Measurements from ENCODE around the gene BARX2. TPM values are rescaled to one million over a fixed set of nuclear protein-coding genes. Genes with fewer than 3 reads are reported as not detected.

BARX2 gene
- polyA plus RNA-seq, 1 donor from 2014 or later: not detected

- Histone ChIP-seq H3K4me3 (ENCODE audit: low read length) (no peak overlapping the region), H3K36me3 (ENCODE audit: insufficient read depth, low read length) (no peaks in the 10 kb centered on the region), H3K9me2 (ENCODE audit: insufficient read depth, low read length) (no peaks in the 10 kb centered on the region), H3K9me3 (ENCODE audit: low read length) (no peaks in the 10 kb centered on the region), H3K4me2 (ENCODE audit: low read length) (no peak overlapping the region), H3K27ac (ENCODE audit: low read length) (no peak overlapping the region), H3K27me3 (ENCODE audit: insufficient read depth, low read depth, low read length) (no peaks in the 10 kb centered on the region), H2AFZ (ENCODE audit: low read depth, low read length) (no peak overlapping the region), H4K20me1 (ENCODE audit: insufficient read depth) (no peaks in the 10 kb centered on the region), H3K9ac (ENCODE audit: low read length) (no peak overlapping the region), H3F3A (ENCODE audit: insufficient read depth, low read length, poor library complexity, severe bottlenecking) (no peaks in the 10 kb centered on the region), H3K79me2 (replicated peaks; ENCODE audit: insufficient read depth, low read length) (no peaks in the 10 kb centered on the region)
- TF ChIP-seq EZH2 (IDR thresholded peaks at IDR 0.05; ENCODE audit: borderline replicate concordance, insufficient read depth, low read length, poor library complexity, severe bottlenecking): no peak
- no peak for TF ChIP-seq POLR2AphosphoS5 (IDR thresholded peaks at IDR 0.05)
- no peak for TF ChIP-seq EP300 (conservative IDR thresholded peaks at IDR 0.05; ENCODE audit: poor library complexity, severe bottlenecking)
- no peak for TF ChIP-seq CTCF (IDR thresholded peaks at IDR 0.05; ENCODE audit: poor library complexity, severe bottlenecking)
- TF ChIP-seq REST (IDR thresholded peaks at IDR 0.05; ENCODE audit: borderline replicate concordance): no peak
- no peak for TF ChIP-seq TAF1 (IDR thresholded peaks at IDR 0.05; ENCODE audit: low read depth)
- no peak for TF ChIP-seq MXI1 (conservative IDR thresholded peaks at IDR 0.05; ENCODE audit: poor library complexity, severe bottlenecking)
- no peak for TF ChIP-seq SMC3 (conservative IDR thresholded peaks at IDR 0.05; ENCODE audit: poor library complexity)
- TF ChIP-seq RAD21 (conservative IDR thresholded peaks at IDR 0.05): no peak
Observed at GRCh38 chr11:129391360-129391759, 15.7 kb downstream of the BARX2 start.

- Histone ChIP-seq H3K9me2 (ENCODE audit: insufficient read depth, low read length) (no peaks in the 10 kb centered on the region), H3K9me3 (ENCODE audit: low read length) (no peaks in the 10 kb centered on the region), H3K36me3 (ENCODE audit: insufficient read depth, low read length) (no peaks in the 10 kb centered on the region), H4K20me1 (ENCODE audit: insufficient read depth) (no peaks in the 10 kb centered on the region), H3K9ac (ENCODE audit: low read length) (no peak overlapping the region), H3K27ac (ENCODE audit: low read length) (no peak overlapping the region), H3F3A (ENCODE audit: insufficient read depth, low read length, poor library complexity, severe bottlenecking) (no peaks in the 10 kb centered on the region), H3K79me2 (replicated peaks; ENCODE audit: insufficient read depth, low read length) (no peaks in the 10 kb centered on the region), H3K27me3 (ENCODE audit: insufficient read depth, low read depth, low read length) (no peaks in the 10 kb centered on the region), H2AFZ (ENCODE audit: low read depth, low read length) (no peak overlapping the region), H3K4me2 (ENCODE audit: low read length) (no peak overlapping the region), H3K4me3 (ENCODE audit: low read length) (no peak overlapping the region)
- TF ChIP-seq RAD21 (conservative IDR thresholded peaks at IDR 0.05): no peak
- TF ChIP-seq EZH2 (IDR thresholded peaks at IDR 0.05; ENCODE audit: borderline replicate concordance, insufficient read depth, low read length, poor library complexity, severe bottlenecking): no peak
- no peak for TF ChIP-seq POLR2AphosphoS5 (IDR thresholded peaks at IDR 0.05)
- no peak for TF ChIP-seq SMC3 (conservative IDR thresholded peaks at IDR 0.05; ENCODE audit: poor library complexity)
- TF ChIP-seq MXI1 (conservative IDR thresholded peaks at IDR 0.05; ENCODE audit: poor library complexity, severe bottlenecking): no peak
- TF ChIP-seq TAF1 (IDR thresholded peaks at IDR 0.05; ENCODE audit: low read depth): no peak
- TF ChIP-seq CTCF (IDR thresholded peaks at IDR 0.05; ENCODE audit: poor library complexity, severe bottlenecking): no peak
- TF ChIP-seq EP300 (conservative IDR thresholded peaks at IDR 0.05; ENCODE audit: poor library complexity, severe bottlenecking): no peak
- no peak for TF ChIP-seq REST (IDR thresholded peaks at IDR 0.05; ENCODE audit: borderline replicate concordance)
Observed at GRCh38 chr11:129391821-129392220, 16.2 kb downstream of the BARX2 start.

Data from neural cell (in vitro differentiated cells).